ENCODE results near the gene GABRR1.

Gene GABRR1

GRCh38 chr6:89214197-89214596 is 3.0 kb downstream of the GABRR1 start:
- no peak for DNase-seq

GRCh38 chr6:89212472-89212871 is 4.7 kb downstream of the GABRR1 start:
- no peak for DNase-seq

GRCh38 chr6:89209457-89209856 is 7.7 kb downstream of the GABRR1 start:
- DNase-seq = no peak

- no peak for DNase-seq
These were observed 8.6 kb downstream of the GABRR1 start for GRCh38 chr6:89208551-89208950.

- no peak for DNase-seq
These were observed 11.3 kb downstream of the GABRR1 start for GRCh38 chr6:89205819-89206218.

GRCh38 chr6:89204096-89204495 is 13.1 kb downstream of the GABRR1 start:
- no peak for DNase-seq

- no peak for DNase-seq
These were observed 16.4 kb downstream of the GABRR1 start for GRCh38 chr6:89200706-89201215.

GRCh38 chr6:89199579-89199978 is 17.6 kb downstream of the GABRR1 start:
- DNase-seq = no peak

- no peak for DNase-seq
These were observed 18.9 kb downstream of the GABRR1 start for GRCh38 chr6:89198235-89198634.

- no peak for DNase-seq
These were observed 20.0 kb downstream of the GABRR1 start for GRCh38 chr6:89197141-89197540.

GRCh38 chr6:89194559-89194958 is 22.6 kb downstream of the GABRR1 start:
- no peak for DNase-seq

GRCh38 chr6:89190741-89191140 is 26.4 kb downstream of the GABRR1 start:
- no peak for DNase-seq

- DNase-seq = no peak
These were observed 29.7 kb downstream of the GABRR1 start for GRCh38 chr6:89187504-89187903.

- DNase-seq = no peak
These were observed 30.4 kb downstream of the GABRR1 start for GRCh38 chr6:89186762-89187161.

GRCh38 chr6:89184344-89184743 is 32.8 kb downstream of the GABRR1 start:
- DNase-seq = no peak

GRCh38 chr6:89183294-89183693 is 33.9 kb downstream of the GABRR1 start:
- no peak for DNase-seq

- DNase-seq = no peak
These were observed 36.2 kb downstream of the GABRR1 start for GRCh38 chr6:89180971-89181370.

GRCh38 chr6:89180112-89180511 is 37.0 kb downstream of the GABRR1 start:
- no peak for DNase-seq

GRCh38 chr6:89173634-89174033 is 43.5 kb downstream of the GABRR1 start:
- no peak for DNase-seq

GRCh38 chr6:89172131-89172530 is 45.0 kb downstream of the GABRR1 start:
- DNase-seq = no peak

GRCh38 chr6:89162047-89162371 is 55.1 kb downstream of the GABRR1 start:
- no peak for DNase-seq

- DNase-seq = no peak
These were observed 55.7 kb downstream of the GABRR1 start for GRCh38 chr6:89161326-89162046.

- no peak for DNase-seq
These were observed 56.6 kb downstream of the GABRR1 start for GRCh38 chr6:89160331-89161092.

- DNase-seq = no peak
These were observed 63.0 kb downstream of the GABRR1 start for GRCh38 chr6:89154131-89154530.

Data from HCEC 1CT (cell line).